Spinal cord (tissue), 10 donors: Measurements from ENCODE around the gene AUH. TPM values are rescaled to one million over a fixed set of nuclear protein-coding genes. Genes with fewer than 3 reads are reported as not detected.

Experiments used
- DNase-seq, 6 donors: peaks; one replicate each; pipeline versions ENCODE4 v3.0.0 to v3.0.0-alpha.2; 2013 to 2015; ENCODE audit warnings: low spot score in 6 of 6, low read depth in 4 of 6
- H3K27ac ChIP-seq: one replicate; pipeline ENCODE4 v1.5.1; 2013; ENCODE audit warnings: low read depth, low read length, control low read depth
- H3K27me3 ChIP-seq: one replicate; pipeline ENCODE4 v1.6.1; 2013; ENCODE audit warnings: low read length; ENCODE audit not compliant: control insufficient read depth, insufficient read depth
- H3K36me3 ChIP-seq: one replicate; pipeline ENCODE4 v1.6.1; 2013; ENCODE audit warnings: low read length; ENCODE audit not compliant: control insufficient read depth, insufficient read depth
- H3K4me1 ChIP-seq: one replicate; pipeline ENCODE4 v1.6.1; 2013; ENCODE audit warnings: low read length; ENCODE audit not compliant: control insufficient read depth, insufficient read depth
- H3K4me3 ChIP-seq: one replicate; pipeline ENCODE4 v1.5.1; 2013; ENCODE audit warnings: low read depth, low read length, control low read depth
- H3K9me3 ChIP-seq: one replicate; pipeline ENCODE4 v1.6.1; 2013; ENCODE audit warnings: low read length; ENCODE audit not compliant: control insufficient read depth, insufficient read depth
- WGBS: methylation state at CpG from one replicate; pipeline ENCODE4 v1.1.5; 2013; ENCODE audit warnings: missing lambda C conversion rate; ENCODE audit not compliant: insufficient coverage; 5-methylcytosine and 5-hydroxymethylcytosine counted together
- polyA plus RNA-seq, 2 donors: library from polyadenylated mRNA; unstranded; fragments of 120-200 nt; gene quantifications; one replicate each; pipeline ENCODE4 v1.2.1, GENCODE V29; 2013; ENCODE audit not compliant: insufficient read length in 2 of 2
- total RNA-seq, 2 donors: library from RNA; depleted of rRNA in 1 of 2; stranded (reverse); fragments of 120-200 nt in 1 of 2; fragments of >200 nt in 1 of 2; gene quantifications; one replicate each; pipeline versions ENCODE4 v1.2.3 to v1.2.4, GENCODE V29; 2013 to 2014
- donor health status: healthy.

Gene AUH
- total and polyA plus RNA-seq, 4 donors, result 19.6 to 34.8 (median 26.5) TPM

- WGBS, result 71% methylated on average over 3 of the region's 5 CpGs
- H3K36me3 ChIP-seq, result peaks cover 3% of the 10 kb centered on the region
- H3K9me3 ChIP-seq, result no peaks in the 10 kb centered on the region
- H3K4me3 ChIP-seq, result no peak overlapping the region
- no peaks in the 10 kb centered on the region for H3K4me1 ChIP-seq
- no peaks in the 10 kb centered on the region for H3K27me3 ChIP-seq
- H3K27ac ChIP-seq, result no peak overlapping the region
- no peak for DNase-seq
Measured at GRCh38 chr9:91223000-91223399, 138.7 kb downstream of the AUH start.

- Histone ChIP-seq H3K4me3 (no peak overlapping the region), H3K4me1 (no peaks in the 10 kb centered on the region), H3K36me3 (peaks cover 3% of the 10 kb centered on the region), H3K9me3 (no peaks in the 10 kb centered on the region), H3K27me3 (no peaks in the 10 kb centered on the region), H3K27ac (no peak overlapping the region)
- WGBS, result 100% methylated on average over 2 of the region's 6 CpGs
- no peak for DNase-seq
Measured at GRCh38 chr9:91222457-91222856, 139.3 kb downstream of the AUH start.

- no peaks in the 10 kb centered on the region for H3K27me3 ChIP-seq
- H3K4me3 ChIP-seq, result no peak overlapping the region
- H3K27ac ChIP-seq, result no peak overlapping the region
- H3K36me3 ChIP-seq, result peaks cover 3% of the 10 kb centered on the region
- H3K4me1 ChIP-seq, result no peaks in the 10 kb centered on the region
- DNase-seq, result no peak
- WGBS, result no CpG with 5 or more reads among the region's 6 CpGs
- H3K9me3 ChIP-seq, result no peaks in the 10 kb centered on the region
Measured at GRCh38 chr9:91221332-91221731, 140.4 kb downstream of the AUH start.

- no peaks in the 10 kb centered on the region for H3K27me3 ChIP-seq
Measured at GRCh38 chr9:91220491-91221135, 141.1 kb downstream of the AUH start.

GRCh38 chr9:91220021-91220420, 141.7 kb downstream of the AUH start:
- Histone ChIP-seq H3K27ac (no peak overlapping the region), H3K27me3 (no peaks in the 10 kb centered on the region), H3K4me1 (no peaks in the 10 kb centered on the region), H3K4me3 (no peak overlapping the region), H3K36me3 (peaks cover 3% of the 10 kb centered on the region), H3K9me3 (no peaks in the 10 kb centered on the region)
- no CpG with 5 or more reads among the region's 4 CpGs for WGBS
- DNase-seq, result no peak

More at GRCh38 chr9:91220491-91221135, 141.1 kb downstream of the AUH start:
- DNase-seq, result peak in 1 of 6 donors; percentile 4
- H3K4me3 ChIP-seq, result no peak overlapping the region
- H3K9me3 ChIP-seq, result no peaks in the 10 kb centered on the region
- peaks cover 3% of the 10 kb centered on the region for H3K36me3 ChIP-seq
- H3K27ac ChIP-seq, result no peak overlapping the region
- no peaks in the 10 kb centered on the region for H3K4me1 ChIP-seq
- WGBS, result 97% methylated on average over 4 of the region's 12 CpGs

- peaks cover 3% of the 10 kb centered on the region for H3K36me3 ChIP-seq
- DNase-seq, result no peak
- no peak overlapping the region for H3K4me3 ChIP-seq
- WGBS, result 67% methylated on average over 1 of the region's 1 CpG
- H3K27me3 ChIP-seq, result no peaks in the 10 kb centered on the region
- H3K9me3 ChIP-seq, result no peaks in the 10 kb centered on the region
- no peak overlapping the region for H3K27ac ChIP-seq
- no peaks in the 10 kb centered on the region for H3K4me1 ChIP-seq
Measured at GRCh38 chr9:91219557-91219956, 142.2 kb downstream of the AUH start.

- Histone ChIP-seq H3K9me3 (no peaks in the 10 kb centered on the region), H3K27me3 (no peaks in the 10 kb centered on the region), H3K36me3 (peaks cover 9% of the 10 kb centered on the region), H3K4me1 (no peaks in the 10 kb centered on the region), H3K4me3 (no peak overlapping the region), H3K27ac (no peak overlapping the region)
- WGBS, result no CpG with 5 or more reads among the region's 1 CpG
- DNase-seq, result no peak
Measured at GRCh38 chr9:91217388-91217787, 144.3 kb downstream of the AUH start.

- WGBS, result 20% methylated on average over 1 of the region's 3 CpGs
- Histone ChIP-seq H3K27ac (no peak overlapping the region), H3K27me3 (no peaks in the 10 kb centered on the region), H3K9me3 (no peaks in the 10 kb centered on the region), H3K4me1 (no peaks in the 10 kb centered on the region), H3K4me3 (no peak overlapping the region), H3K36me3 (peaks cover 9% of the 10 kb centered on the region)
- no peak for DNase-seq
Measured at GRCh38 chr9:91214867-91215266, 146.9 kb downstream of the AUH start.

GRCh38 chr9:91214086-91214485, 147.6 kb downstream of the AUH start:
- WGBS, result no CpG with 5 or more reads among the region's 4 CpGs
- H3K4me1 ChIP-seq, result no peaks in the 10 kb centered on the region
- DNase-seq, result no peak
- no peak overlapping the region for H3K27ac ChIP-seq
- peaks cover 9% of the 10 kb centered on the region for H3K36me3 ChIP-seq
- H3K4me3 ChIP-seq, result no peak overlapping the region
- no peaks in the 10 kb centered on the region for H3K27me3 ChIP-seq
- H3K9me3 ChIP-seq, result no peaks in the 10 kb centered on the region

GRCh38 chr9:91212596-91213243, 149.0 kb downstream of the AUH start:
- DNase-seq, result no peak
- Histone ChIP-seq H3K27me3 (no peaks in the 10 kb centered on the region), H3K36me3 (peaks cover 6% of the 10 kb centered on the region), H3K4me1 (peaks cover 3% of the 10 kb centered on the region), H3K27ac (no peak overlapping the region), H3K4me3 (no peak overlapping the region), H3K9me3 (no peaks in the 10 kb centered on the region)
- 100% methylated on average over 1 of the region's 10 CpGs for WGBS
